Astrocyte of the spinal cord (primary cell): Measurements from ENCODE around the gene CEP128.
A peak's percentile ranks its signal among the peaks of the same experiment; 100 is the strongest.
"Not testable (repeated sequence)": the region's sequence is repeated elsewhere in the genome, so short reads cannot be mapped to it uniquely, and the experiment has no call there.

Source experiments
- DNase-seq: peaks from one replicate; pipeline ENCODE4 v3.0.0; 2011; ENCODE audit warnings: low read depth, low spot score
- H3K4me3 ChIP-seq: 2 replicates; pipeline ENCODE4 v1.5.1; 2011; ENCODE audit warnings: low read depth, mild to moderate bottlenecking, low read length, moderate library complexity
- in situ Hi-C: cut with HindIII; loops from 2 replicates; pipeline ENCODE4 v1.10.0; 2017; ENCODE audit warnings: low sequenced_read_pairs
- TF ChIP-seq, protein P1 (sequence below): IDR thresholded peaks from 2 replicates; pipeline ENCODE4 v1.5.1; 2012; ENCODE audit warnings: low read depth, mild to moderate bottlenecking, low read length, inconsistent platforms

CEP128 gene

DNA sequence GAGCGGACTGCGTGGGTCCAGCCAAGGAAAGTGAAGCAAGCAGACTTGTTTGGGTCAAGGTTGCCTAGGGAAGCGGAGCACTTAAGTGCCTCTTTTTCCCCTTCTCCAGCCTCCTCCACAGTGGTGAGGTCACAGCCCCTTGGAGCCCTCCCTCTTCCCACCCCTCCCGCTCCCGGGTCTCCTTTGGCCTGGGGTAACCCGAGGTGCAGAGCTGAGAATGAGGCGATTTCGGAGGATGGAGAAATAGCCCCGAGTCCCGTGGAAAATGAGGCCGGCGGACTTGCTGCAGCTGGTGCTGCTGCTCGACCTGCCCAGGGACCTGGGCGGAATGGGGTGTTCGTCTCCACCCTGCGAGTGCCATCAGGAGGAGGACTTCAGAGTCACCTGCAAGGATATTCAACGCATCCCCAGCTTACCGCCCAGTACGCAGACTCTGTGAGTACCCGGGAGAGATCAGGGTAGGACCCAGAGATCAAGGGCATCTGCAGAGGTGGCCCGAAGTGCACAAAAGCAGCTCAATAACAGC, 13.9 kb upstream of the CEP128 start, which contains the start of gene TSHR:
Gene TSHR, plus strand, starts transcription at position 206 of the 526 bp plus-strand sequence. Its CDS starts 60 bp downstream, at position 266.
- in situ Hi-C loops, result no loop called here
- no peak for DNase-seq
- H3K4me3 ChIP-seq, result peak within 1 kb of the TSS; percentile 50

DNA sequence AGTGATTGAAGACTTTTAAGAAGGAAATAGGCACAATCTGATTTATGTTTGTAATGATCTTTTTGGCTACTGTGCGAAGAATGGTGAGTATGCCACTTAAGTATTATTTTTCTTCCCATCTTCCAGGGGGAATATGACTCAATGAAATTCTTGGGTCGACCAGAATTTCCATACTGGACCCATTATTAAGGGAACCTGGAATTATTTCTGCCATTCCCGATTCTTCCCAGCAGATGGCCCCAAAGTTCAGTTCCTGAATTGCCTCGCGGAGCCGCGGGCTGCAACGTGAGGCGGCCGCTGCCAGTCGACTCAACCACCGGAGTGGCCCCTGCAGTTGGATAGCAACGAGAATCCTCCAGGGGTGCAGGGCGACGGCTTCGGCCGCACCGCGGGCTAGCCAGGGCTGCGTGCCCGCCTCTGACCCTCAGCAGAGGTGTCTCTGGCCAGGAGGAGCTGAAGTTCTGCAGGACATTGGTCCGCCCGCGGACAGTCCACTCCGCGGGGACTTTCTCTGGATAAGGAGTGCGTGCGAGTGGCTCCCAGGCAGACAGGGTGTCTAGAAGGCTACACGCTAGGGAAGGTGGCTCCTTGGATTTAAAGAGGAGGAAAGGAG, 13.3 kb upstream of the CEP128 start:
- in situ Hi-C loops, result no loop called here
- peak overlapping the region; percentile 50 for H3K4me3 ChIP-seq
- DNase-seq, result peak; percentile 77
- TF ChIP-seq, protein P1, sequence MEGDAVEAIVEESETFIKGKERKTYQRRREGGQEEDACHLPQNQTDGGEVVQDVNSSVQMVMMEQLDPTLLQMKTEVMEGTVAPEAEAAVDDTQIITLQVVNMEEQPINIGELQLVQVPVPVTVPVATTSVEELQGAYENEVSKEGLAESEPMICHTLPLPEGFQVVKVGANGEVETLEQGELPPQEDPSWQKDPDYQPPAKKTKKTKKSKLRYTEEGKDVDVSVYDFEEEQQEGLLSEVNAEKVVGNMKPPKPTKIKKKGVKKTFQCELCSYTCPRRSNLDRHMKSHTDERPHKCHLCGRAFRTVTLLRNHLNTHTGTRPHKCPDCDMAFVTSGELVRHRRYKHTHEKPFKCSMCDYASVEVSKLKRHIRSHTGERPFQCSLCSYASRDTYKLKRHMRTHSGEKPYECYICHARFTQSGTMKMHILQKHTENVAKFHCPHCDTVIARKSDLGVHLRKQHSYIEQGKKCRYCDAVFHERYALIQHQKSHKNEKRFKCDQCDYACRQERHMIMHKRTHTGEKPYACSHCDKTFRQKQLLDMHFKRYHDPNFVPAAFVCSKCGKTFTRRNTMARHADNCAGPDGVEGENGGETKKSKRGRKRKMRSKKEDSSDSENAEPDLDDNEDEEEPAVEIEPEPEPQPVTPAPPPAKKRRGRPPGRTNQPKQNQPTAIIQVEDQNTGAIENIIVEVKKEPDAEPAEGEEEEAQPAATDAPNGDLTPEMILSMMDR, result peak; percentile 76

More for the DNA sequence above, 13.9 kb upstream of the CEP128 start, which contains the start of gene TSHR:
- TF ChIP-seq, protein P1, result no peak

DNA sequence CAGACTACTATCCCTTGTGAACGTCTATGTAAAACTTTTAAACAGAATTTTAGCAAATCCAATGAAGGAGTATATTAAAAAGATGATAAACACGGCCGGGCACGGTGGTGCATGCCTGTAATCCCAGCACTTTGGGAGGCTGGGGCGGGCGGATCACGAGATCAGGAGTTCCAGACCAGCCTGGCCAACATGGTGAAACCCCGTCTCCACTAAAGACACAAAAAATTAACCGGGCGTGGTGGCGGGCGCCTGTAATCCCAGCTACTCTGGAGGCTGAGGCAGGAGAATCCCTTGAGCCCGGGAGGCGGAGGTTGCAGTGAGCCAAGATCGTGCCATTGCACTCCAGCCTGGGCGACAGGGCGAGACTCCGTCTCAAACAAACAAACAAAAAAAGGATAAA, 11.7 kb upstream of the CEP128 start:
- H3K4me3 ChIP-seq, in situ Hi-C loops, DNase-seq: not testable (repeated sequence)

DNA sequence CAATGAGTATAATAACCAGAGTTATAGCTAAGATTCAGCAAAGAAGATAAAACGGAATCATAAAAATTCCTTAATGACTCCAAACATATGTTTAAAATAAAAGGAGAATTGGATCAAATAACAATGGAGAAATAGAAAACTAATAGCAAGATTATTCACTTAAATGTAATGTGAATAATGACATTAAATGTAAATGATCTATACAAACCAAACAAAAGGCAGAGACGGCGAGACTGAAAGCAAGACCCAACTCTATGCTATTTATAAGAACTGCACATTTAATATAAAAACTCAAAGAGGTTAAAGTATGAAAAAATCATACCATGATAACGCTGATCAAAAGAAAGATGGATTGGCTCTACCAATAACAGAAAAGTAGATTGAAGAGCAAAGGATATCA, 10.0 kb upstream of the CEP128 start:
- TF ChIP-seq, protein P1, result no peak
- no peak overlapping the region for H3K4me3 ChIP-seq
- in situ Hi-C loops, result no loop called here
- no peak for DNase-seq

DNA sequence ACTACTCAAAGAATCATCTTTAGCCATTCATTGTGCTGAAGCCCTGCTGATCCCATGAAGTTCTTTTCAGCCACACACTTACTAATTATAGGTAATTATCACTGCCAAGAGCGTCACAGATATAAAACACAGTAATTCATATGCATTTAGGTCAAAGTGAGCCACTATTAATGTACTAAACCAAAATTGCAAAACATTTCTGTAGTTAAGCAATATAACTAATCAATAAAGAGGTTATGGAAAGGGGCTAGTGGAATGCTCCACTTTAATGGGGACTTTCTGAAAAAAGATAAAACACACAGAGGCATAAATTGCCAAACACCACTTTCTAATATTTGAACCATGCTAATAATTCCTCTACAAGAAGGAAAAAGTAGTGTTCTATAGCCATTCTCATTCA, 6.8 kb upstream of the CEP128 start:
- DNase-seq, result no peak
- in situ Hi-C loops, result no loop called here
- TF ChIP-seq, protein P1, result no peak
- no peak overlapping the region for H3K4me3 ChIP-seq

DNA sequence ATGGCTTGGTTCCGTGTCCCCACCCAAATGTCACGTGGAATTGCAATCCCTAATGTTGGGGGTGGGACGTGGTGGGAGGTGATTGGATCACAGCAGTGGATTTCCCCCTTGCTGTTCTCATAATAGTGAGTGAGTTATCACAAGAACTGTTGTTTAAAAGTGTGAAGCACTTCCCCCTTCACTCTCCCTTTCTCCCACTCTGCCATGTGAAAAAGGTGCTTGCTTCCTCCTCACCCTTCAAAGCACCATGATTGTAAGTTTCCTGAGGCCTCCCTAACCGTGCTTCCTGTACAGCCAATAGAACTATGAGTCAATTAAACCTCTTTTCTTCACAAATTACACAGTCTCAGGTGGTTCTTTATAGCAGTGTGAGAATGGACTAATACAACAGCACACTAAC, 5.3 kb upstream of the CEP128 start:
- in situ Hi-C loops, result no loop called here
- H3K4me3 ChIP-seq, result no peak overlapping the region
- no peak for DNase-seq
- TF ChIP-seq, protein P1, result no peak

DNA sequence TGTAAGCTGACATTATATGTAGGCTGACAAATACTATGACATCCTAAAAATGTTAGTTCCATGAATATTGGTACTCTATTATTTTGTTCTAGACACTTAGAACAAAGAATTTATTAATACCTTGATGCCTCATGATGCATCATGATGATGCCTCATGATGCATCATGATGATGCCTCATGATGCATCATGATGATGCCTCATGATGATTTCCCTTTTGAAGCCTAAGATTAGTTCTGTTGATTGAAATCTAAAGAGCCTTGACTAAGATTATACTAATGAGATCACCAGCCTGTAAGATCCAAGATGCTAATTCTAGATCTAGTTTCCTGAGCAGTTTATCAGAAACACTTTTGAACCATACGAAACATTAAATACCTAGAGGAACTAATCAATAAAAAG, 4.6 kb upstream of the CEP128 start:
- H3K4me3 ChIP-seq, result no peak overlapping the region
- in situ Hi-C loops, result no loop called here
- TF ChIP-seq, protein P1, result no peak
- DNase-seq, result no peak
